HG03280 (cell line): Measurements from ENCODE around the gene DENND10.
A peak's percentile ranks its signal among the peaks of the same experiment; 100 is the strongest.
"Not testable (repeated sequence)": the region's sequence is repeated elsewhere in the genome, so short reads cannot be mapped to it uniquely, and the experiment has no call there.

Source experiments
- ATAC-seq: cut with Tn5 transposase; IDR thresholded peaks from one replicate; pipeline ENCODE4 v1.9.1; 2021; ENCODE audit warnings: mild to moderate bottlenecking, moderate library complexity; ENCODE audit not compliant: unreplicated experiment

Gene DENND10

DNA sequence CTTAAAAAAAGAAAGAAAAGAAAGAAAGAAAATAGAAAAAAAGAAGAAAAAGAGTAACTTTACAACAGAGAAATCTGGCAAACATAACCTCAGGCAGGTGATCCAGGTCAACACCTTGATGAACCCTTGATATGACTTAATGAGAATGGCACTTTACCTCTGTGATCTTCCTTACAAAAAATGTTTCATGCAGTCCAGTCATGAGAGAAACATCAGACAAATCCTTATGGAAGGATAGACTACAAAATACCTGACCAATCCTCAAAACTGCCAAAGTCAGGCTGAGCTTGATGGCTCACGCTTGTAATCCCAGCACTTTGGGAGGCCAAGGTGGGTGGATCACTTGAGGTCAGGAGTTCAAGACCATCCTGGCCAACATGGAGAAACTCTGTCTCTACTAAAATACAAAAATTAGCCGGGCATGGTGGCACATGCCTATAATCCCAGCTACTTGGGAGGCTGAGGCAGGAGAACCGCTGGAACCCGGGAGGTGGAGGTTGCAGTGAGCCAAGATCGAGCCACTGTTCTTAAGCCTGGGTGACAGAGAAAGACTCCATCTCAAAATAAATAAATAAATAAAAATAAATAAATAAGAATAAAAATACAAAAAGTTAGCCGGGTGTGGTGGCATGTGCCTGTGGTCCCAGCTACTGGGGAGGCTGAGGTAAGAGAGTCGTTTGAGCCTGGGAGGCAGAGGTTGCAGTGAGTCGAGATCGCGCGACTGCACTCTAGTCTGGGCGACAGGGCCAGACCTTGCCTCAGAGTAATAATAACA, 7.1 kb upstream of the DENND10 start:
- ATAC-seq: not testable (repeated sequence)

GRCh38 chr10:119098576-119098975, 5.3 kb upstream of the DENND10 start:
- no peak for ATAC-seq

GRCh38 chr10:119100434-119101238, 3.3 kb upstream of the DENND10 start:
- ATAC-seq: no peak

GRCh38 chr10:119101366-119102098, 2.4 kb upstream of the DENND10 start:
- no peak for ATAC-seq

DNA sequence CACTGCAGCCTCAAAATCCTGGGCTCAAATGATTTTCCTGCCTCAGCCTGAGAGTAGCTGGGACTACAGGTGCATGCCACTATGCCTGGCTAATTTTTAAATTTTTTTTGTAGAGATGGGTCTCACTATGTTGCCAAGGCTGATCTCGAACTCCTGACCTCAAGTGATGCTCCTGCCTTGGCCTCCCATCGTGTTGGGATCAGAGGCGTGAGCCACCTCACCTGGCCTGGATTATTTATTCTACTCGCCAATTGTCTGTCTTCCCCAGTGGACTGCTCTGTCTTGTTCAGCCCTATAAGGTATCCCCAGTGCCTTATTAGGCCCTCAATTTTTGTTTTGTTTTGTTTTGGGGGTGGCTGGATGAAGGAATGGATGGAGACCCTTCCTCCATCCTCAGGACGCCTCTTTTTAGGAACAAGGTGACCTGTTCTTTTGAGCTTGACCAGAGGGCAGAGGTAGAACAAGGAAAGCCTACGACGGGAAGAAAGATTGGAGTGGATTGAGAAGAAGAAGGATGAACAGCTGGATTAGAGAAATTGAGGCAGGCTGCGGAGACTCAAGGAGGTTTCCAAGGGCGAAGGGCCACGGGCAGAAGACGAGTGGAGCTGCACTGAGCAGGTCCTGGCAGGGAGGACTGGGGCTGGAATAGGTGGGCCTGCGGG, 541 bp upstream of the DENND10 start:
- no peak for ATAC-seq

DNA sequence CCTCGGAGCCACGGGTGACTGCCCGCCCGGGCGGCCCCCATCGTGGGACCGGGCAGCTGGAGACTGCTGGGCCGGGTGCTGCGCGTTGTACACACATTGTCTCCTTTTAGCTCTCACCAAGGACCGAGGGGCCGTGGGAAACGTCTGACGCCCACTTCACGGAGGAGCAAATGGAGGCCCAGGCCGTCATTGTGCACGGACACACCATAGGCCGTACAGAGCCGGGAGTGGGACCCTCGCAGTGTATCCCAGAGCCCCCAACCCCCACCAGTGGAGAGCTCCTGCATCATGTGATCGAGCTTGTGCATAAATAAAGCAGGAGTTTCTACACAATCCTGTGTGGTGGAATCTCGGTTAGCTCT, 722 bp downstream of the DENND10 start:
- ATAC-seq: no peak

DNA sequence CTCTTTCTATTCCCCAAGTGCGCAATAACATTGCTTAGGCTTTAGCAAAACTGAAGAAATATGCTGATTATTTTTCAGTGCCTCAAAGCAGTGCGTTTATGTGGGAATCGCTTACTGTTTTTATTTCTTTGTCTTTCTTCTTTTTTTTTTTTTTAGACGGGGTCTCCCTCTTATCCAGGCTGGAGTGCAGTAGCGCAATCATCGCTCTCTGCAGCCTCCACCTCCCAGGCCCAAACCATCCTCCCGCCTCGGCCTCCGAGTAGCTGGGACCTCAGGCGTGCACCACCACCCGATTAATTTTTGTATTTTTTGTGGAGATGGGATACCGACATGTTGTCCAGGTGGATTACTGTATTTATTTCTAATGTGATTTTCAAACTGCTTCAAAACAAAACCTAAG, 1.2 kb downstream of the DENND10 start:
- ATAC-seq: no peak

GRCh38 chr10:119105899-119106298, 2.0 kb downstream of the DENND10 start:
- not testable (repeated sequence) for ATAC-seq

- ATAC-seq: not testable (repeated sequence)
Observed at GRCh38 chr10:119107106-119107505, 3.2 kb downstream of the DENND10 start.

DNA sequence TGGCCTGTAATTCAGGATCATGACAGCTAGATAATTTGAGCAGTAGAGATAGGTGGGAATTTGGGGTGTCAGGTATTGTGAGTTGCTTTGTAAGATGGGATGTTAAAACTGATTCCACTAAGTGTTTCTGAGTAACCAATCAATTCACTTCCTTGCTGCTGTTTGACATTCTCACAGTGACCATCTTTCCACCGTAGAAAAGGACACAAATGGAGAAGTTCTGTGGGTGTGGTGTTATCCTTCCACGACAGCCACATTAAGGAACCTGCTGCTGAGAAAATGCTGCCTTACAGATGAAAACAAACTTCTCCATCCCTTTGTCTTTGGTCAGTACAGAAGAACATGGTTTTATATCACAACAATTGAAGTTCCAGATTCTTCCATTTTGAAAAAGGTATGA, 3.9 kb downstream of the DENND10 start:
- ATAC-seq: not testable (repeated sequence)

DNA sequence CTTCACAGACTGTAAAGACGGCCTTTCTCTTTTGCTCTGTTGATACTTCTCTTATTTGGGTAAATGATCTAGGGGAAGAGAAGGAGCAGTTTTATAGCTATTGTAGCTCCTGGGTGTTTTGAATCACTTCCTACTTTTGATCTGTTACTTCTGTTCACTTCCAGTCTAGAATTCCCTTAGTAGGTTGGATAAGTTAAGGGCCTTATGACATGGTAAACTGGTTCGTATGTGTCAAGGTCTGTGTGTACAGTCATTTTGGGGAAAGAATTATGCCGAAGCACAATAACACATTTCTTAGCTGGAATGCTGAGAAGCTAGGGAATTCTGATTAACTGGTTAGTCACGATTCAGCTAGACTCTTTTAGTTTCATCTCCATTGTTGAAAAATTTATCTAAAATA, 8.1 kb downstream of the DENND10 start:
- no peak for ATAC-seq

DNA sequence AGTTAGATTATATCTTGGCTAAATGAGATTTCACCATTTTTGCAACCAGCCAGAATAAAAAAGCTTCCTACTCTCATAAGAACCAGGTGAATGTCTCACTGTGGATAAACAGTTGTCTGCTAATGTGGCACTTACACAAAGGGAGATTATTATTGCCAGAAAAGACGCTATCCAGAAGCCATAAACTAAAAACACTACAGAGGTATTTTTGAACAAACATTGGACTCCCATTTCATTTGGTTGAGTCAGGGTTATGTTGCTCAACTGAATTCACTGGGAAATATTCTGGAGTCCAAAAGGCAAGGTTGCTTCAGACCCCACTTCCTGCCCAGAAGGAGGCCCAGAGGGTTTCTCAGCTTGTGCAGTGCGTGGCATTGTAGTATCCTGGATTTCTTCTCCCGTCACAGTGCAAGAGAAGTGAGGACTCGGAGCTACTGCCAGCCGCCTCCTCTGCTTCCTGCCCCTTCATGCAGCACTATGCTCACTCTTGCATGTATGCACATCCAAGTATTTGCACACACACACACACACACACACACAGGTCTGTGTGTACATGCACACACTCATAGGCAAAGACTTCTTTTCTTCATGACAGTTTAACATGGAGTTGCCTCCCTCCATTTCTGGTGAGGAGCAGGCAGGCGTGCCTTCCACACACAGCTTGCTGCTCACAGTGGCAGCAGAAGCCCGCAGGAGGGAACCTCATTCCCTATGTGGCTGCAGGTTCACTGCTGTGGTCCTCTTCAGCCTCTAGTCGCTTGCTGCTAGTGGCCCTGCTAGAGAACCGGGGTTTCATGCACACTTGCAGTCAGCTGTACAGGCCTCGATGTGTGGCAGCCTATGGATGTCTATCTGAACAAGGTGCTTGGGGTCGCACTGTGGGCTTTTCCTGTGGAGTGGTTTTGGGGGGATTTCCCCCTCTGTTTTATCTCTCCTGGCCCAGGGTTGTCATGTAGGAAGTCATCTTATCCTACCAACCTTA, 10.1 kb downstream of the DENND10 start:
- no peak for ATAC-seq

GRCh38 chr10:119115926-119116325, 12.0 kb downstream of the DENND10 start:
- ATAC-seq: no peak

DNA sequence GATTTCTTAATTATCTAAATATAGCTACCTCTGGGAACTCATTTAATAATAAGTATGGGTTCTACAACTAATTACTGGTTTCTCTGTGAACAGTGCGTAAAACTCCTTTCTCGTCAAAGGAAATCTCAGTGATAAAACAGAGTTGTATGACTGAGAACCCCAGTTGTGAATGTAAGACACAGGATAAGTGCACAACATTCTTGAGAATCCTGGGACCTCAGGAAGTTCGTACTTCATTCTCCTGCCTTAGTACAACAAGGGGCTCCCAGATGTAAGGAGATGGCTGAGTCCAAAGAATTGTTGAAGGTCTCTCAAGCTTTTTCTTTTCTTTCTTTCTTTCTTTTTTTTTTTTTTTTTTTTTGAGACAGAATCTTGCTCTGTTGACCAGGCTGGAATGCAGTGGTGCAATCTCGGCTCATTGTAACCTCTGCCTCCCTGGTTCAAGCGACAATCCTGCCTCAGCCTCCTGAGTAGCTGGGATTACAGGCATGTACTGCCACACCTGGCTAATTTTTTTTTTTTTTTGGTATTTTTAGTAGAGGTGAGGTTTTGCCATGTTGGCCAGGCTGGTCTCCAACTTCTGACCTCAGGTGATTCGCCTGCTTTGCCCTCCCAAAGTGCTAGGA, 12.5 kb downstream of the DENND10 start:
- no peak for ATAC-seq

GRCh38 chr10:119118231-119118630, 14.3 kb downstream of the DENND10 start:
- no peak for ATAC-seq

- no peak for ATAC-seq
Observed at GRCh38 chr10:119119400-119119799, 15.5 kb downstream of the DENND10 start.

GRCh38 chr10:119120413-119120867, 16.5 kb downstream of the DENND10 start:
- ATAC-seq: peak; percentile 84

GRCh38 chr10:119120875-119121274, 17.0 kb downstream of the DENND10 start:
- no peak for ATAC-seq

DNA sequence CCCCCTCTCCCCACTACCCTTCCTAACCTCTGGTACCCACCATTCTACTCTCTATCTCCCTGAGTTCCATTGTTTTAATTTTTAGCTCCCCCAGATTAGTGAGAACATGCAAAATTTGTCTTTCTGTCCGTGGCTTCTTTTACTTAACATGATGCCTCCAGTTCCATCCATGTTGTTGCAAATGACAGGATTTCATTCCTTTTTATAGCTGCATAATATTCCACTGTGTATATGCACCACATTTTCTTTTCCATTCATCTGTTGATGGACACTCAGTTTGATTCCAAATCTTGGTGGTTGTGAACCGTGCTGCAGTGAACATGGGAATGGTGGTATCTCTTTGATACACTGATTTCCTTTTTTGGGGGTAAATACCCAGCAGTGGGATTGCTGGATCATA, 22.0 kb downstream of the DENND10 start:
- ATAC-seq: no peak
